Left hindlimb (tissue), 1 donor: Measurements from ENCODE around the gene DHX57.

Experiments used
- DNase-seq: peaks from one replicate; pipeline ENCODE4 v3.0.0-alpha.2; 2018

DHX57 gene, protein sequence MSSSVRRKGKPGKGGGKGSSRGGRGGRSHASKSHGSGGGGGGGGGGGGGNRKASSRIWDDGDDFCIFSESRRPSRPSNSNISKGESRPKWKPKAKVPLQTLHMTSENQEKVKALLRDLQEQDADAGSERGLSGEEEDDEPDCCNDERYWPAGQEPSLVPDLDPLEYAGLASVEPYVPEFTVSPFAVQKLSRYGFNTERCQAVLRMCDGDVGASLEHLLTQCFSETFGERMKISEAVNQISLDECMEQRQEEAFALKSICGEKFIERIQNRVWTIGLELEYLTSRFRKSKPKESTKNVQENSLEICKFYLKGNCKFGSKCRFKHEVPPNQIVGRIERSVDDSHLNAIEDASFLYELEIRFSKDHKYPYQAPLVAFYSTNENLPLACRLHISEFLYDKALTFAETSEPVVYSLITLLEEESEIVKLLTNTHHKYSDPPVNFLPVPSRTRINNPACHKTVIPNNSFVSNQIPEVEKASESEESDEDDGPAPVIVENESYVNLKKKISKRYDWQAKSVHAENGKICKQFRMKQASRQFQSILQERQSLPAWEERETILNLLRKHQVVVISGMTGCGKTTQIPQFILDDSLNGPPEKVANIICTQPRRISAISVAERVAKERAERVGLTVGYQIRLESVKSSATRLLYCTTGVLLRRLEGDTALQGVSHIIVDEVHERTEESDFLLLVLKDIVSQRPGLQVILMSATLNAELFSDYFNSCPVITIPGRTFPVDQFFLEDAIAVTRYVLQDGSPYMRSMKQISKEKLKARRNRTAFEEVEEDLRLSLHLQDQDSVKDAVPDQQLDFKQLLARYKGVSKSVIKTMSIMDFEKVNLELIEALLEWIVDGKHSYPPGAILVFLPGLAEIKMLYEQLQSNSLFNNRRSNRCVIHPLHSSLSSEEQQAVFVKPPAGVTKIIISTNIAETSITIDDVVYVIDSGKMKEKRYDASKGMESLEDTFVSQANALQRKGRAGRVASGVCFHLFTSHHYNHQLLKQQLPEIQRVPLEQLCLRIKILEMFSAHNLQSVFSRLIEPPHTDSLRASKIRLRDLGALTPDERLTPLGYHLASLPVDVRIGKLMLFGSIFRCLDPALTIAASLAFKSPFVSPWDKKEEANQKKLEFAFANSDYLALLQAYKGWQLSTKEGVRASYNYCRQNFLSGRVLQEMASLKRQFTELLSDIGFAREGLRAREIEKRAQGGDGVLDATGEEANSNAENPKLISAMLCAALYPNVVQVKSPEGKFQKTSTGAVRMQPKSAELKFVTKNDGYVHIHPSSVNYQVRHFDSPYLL (N-terminal part only)

DNA sequence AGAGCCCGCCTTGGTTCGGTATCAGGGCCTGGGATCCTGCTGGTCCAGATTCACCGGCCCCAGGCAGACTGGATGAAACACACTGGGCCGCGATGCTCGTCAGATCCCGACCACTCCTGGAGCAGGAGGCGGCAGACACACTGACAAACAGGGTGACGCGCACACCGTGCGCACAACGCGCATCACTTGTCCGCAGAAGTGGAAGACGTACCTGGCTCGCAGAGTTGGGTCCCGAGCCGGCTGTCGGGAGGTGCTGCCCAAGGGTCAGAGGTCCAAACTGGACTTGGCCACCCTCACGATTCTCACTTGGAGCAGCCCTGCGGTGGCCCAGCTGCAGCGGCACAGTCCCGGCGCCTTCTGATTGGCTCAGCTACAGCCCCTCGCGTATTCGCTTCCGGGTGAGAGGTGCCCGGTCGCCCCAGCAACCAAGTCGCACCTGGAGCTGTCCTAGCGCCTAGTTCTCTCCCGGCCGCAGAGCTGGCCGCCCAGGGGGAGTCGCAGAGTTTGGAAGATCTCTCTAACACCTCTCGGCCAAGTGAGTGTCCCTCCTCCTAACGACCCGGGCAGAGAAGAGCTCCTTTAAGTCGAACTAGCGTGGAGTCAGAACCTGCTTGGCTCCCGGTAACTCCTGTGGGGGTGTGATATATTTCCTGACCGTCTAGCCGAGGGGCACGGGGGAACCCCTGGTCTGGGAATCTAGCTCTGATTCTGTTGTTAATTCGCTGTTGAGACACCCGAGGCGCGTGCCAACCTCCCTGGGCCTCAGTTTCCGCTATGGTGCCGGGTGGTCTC is at the start of gene DHX57, which contains the start of gene MORN2:
Gene DHX57 (minus strand): TSS at position 359 of the 792 bp plus-strand sequence. CDS start 7,529 bp downstream, outside the sequence.
Gene MORN2 (plus strand): TSS at position 401 of the 792 bp plus-strand sequence.
- DNase-seq, result peak; percentile 92

DNA sequence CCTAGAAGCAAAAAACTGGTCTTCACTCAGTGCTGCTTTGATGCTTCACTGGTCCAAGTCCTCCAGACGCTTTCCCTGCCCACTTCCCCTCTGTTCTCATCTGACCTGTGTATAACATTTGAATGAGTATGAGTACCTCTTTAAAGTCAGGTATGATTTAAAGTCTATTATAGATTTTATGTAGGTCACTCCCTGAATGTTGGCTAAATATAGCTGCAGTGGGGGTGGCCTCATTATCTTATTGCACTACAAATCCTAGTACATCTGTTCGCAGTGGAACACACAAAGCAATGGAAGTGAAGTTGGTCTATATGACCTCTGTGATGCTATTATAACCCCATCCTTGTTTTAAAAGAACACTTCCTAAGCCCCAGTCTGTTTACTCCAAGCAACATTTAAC is 47.2 kb upstream of the DHX57 start:
- no peak for DNase-seq

DNA sequence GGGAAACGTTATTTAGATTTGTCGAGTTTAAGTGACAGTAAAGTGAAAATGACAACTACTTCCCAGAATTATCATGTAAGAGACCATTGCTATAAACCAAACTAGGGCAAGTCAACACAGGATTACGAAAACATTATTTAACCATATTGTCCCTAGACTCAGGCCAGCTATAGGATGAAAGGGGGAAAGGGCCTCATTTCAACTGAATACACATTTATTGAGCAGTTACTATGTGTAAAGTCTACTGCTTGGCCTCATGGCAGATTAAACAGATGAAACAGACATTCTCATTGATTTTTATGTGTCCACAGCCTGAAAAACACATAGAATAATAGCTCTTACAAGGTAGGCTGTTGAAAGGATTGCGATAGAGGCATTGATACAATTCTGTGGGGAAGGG is 46.7 kb upstream of the DHX57 start:
- DNase-seq, result no peak

DNA sequence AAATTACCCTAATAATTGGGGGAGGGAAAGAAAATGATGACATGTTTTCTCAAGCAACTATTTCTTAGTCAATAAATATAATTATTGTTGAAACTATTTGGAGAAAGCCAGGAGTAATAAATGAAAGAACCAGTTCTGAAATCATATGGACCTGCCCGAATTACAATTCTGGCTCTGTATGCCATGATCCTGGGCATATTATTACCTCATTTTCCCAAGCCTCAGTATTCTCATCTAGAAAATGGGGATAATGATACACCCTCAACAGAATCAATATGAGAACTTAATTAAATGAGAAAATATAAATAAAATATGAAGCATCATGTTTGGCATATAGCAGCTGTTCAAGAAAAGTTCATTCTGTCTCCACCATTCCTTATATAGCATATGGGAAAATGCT is 36.9 kb upstream of the DHX57 start:
- DNase-seq, result no peak

DNA sequence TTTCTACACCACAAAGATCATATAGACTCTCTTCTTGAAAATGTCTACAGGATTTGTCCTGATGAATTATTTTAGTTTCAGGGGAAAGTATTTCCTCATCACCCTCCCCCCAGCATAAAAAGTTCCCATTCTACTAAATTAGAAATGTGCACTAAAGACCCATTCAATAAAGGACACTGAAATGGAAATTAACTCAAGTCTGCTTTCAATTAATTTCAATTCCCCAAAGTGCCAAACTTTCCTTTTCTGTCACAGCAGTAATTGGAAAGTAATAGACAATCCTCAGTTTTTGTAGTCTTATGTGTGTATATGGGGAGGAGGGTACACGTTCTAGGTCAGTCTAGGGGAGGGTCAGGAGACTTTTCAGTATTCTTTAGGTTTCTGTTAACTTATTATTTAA is 35.5 kb upstream of the DHX57 start:
- DNase-seq, result no peak

DNA sequence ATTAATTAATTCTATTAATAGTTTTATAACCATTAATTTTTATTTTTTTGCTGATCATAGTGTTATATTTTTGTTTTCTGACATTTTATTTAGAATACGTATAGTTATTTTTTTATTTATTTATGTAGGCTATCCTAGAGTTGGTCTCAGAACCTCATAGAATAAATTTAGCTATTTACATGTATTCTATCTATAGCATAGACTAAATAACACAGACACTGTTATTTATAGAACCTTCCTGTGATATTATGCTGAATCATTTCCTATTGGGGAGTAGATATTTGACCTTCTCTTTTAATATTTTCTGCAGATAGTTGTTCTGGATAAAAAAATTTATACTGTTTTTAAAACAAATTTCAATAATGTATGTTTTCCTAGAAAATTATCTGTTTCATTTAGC is 34.1 kb upstream of the DHX57 start:
- DNase-seq, result no peak

DNA sequence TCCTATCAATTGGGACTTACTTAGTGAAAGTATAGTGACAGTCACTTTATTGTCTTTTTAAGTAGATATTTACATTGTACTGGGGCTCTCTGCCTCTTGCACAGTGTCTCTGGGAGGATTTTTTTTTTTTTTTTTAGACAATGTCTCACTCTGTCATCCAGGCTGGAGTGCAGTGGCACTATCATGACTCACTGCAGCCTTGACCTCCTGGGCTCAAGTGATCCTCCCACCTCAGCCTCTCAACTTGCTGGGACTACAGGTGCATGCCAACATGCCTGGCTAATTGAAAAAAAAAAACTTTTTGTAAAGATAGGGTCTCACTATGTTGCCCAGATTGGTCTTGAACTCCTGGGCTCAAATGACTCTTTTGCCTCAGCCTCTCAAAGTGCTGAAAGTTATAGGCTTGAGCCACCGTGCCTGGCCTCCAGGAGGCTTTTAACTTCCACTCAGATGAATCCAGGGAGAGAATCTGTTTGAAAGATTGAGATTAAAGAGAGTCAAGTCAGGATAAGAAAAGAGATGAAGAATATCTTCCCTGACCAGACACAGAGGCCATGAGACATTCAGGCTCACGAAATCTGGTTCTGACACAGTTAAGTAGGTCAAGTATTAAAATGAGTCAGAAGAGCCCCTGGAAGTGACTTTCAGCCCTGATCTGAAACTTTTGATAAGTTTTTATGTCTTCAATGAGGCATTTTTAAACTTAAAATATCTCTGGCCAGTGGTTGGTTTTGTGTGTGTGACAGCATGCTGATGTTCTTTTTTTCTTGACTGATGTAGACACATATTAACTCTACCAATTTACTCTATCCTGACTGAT is 32.2 kb upstream of the DHX57 start:
- DNase-seq, result no peak

DNA sequence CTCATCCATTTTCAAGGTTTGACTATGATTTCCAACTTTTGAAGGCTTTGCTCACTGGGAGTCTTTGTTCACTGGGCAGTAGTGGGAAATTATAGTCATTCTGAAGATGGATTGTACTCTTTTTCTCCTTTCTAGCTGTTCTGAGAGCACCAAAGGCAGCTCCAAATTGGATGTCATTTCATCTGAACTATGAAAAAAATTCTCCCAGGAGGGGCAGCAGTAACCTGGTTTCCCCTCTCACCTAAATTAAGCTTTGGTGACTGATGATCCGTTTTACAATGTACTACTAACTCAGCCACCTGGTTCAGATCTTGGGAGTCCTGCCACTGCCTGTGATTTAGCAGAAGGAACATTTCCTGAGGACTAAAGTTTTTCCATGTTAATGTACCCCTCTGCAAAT is 31.5 kb upstream of the DHX57 start:
- DNase-seq, result no peak

DNA sequence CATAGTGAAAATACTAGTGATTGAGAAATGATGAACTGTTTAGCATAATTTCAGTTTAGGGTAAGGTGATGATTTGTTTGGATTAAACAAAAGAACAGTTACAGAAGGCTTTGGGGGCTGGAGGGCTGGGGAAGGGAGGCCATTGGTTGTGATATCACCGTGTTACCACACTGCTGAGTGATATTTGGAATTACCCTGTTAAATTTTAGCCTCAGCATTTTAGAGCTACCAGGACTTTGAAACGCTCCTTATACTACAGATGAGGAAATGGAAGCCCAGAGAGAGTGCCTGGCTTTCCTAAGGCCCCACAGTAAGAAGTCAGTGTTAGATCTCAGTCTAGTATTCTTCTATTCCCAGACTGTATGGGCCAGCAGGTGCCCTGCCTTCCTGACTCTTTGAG is 29.5 kb upstream of the DHX57 start:
- no peak for DNase-seq

DNA sequence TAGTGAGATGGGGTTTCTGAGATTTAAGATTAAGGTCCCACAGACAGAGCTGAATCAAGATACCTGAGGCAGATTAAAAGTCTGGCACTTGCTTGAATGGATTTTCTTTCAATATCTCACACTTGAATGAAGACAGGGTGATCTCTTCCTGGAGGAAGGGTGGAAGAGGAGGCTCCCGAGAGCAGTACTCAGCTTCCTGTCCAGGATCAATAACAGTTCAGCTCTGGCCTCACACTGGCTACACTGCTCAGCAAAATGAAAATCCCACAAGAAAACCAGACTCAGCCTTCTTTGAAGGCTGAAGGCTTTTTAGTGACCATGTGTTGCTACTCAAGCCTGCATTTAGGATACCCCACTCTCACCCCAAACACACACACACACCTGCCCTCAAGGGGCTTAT is 25.0 kb upstream of the DHX57 start:
- DNase-seq, result no peak

DNA sequence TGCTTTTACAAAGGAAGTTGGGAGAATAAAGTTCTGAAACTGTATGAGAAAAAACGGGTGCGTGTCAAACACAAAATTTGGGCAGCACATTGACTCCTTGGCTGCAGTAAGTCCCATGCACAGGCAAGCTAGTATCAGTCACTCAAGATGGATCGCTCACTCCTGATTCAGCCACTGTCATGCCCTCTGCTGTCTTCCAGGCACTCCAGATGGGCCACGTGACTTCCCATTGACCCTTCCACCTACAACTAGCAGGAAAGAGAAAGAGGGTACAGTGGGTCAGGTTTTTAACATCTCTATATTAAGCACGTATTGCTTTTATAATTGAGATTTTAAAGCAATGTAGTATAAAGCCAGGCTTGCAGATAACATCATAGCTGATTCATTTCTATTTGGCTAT is 22.5 kb upstream of the DHX57 start:
- no peak for DNase-seq

DNA sequence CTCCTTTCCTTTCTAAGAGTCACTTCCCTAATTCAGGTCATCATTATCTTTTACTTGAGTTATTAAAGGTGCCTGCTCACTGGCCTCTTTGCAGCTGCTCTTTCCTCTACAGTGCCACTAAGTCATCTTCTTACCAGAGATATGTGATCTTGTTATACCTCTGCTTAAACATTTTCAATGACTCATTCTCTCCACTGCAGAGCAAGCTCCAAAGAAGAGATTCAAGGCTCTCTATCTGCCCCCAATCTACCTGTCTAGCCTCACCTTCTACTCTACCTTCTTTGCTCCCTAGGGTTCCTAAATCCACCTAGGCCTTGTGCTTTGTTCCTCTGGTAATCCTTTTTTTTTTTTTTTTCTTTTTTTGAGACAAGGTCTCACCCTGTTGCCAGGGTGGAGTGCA is 17.1 kb upstream of the DHX57 start:
- DNase-seq, result no peak

DNA sequence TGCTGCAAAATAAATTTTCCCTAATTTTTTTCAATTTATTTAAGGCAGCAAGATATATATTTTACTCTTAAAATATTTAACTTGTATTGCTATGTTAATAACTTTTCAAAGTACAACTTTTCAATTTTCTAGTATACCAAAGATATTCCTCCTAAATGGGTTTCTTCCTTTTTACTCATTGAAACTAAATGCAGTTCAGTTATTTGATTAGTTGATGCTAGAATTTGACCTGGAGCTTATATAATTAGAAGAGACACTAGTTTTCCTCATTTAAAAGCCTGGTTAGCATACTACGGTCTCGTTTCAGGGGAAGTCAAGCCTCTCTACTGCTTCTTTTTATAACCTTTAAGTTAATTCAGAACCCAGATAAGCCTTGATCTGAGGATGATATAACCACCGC is 13.8 kb upstream of the DHX57 start, which contains the start of gene ARHGEF33:
Gene ARHGEF33 (plus strand): TSS at position 301 of the 400 bp plus-strand sequence. CDS start 29,573 bp downstream, outside the sequence.
- DNase-seq, result no peak

DNA sequence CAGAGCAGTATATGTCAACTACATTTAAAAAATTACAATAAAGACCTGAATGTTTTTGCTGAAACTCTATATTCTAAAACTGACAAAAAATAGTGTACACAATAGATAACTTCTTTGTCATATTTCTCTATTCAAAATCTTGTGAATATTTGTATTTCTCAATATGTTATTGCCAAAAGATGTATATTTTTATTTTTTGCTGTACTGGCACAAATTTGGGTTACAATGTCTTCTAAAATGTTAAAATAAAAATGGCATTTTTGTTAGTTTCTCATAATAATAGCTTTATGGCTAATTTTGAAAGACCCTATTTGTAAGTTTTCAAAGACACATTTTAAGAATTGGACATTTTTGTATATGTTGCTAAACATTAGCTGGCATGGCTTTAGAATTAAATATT is 13.3 kb upstream of the DHX57 start:
- DNase-seq, result no peak

DNA sequence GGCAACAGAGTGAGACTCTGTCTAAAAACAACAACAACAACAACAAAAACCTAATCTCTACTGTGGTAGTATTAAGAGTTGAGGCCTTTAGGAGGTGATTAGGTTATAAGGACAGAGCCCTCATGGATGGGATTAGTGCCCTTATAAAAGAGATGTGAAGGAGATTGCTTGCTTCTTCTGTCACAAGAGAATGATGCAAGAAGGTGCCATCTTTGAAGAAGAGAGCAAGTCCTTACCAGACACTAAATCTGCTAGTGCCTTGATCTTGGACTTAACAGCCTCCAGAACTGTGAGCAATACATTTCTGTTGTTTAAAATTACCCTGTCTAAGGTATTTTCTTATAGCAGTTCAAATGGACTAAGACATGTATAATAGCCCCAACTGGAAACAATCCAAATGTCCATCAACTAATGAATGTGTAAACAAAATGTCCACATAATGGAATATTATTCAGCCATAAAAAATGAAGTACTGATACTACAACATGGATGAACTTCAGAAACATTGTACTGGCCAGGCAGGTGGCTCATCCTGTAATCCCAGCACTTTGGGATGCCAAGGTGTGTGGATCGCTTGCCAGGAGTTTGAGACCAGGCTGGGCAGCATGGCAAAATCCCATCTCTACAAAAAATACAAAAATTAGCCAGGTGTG is 12.3 kb upstream of the DHX57 start:
- no peak for DNase-seq

DNA sequence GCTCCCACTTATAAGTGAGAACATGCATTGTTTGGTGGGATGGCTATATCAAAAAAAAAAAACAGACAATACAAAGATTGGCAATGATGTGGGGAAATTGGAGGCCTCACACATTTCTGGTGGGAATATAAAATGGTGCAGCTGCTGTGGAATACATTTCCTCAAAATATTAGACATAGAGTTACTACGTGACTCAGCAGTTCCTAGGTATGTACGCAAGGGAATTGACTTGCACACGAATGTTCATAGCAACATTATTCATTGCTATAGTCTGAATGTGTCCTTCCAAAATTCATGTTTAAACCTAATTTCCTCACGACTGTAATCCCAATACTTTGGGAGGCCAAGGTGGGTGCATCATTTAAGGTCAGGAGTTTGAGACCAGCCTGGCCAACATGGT is 11.6 kb upstream of the DHX57 start:
- no peak for DNase-seq

DNA sequence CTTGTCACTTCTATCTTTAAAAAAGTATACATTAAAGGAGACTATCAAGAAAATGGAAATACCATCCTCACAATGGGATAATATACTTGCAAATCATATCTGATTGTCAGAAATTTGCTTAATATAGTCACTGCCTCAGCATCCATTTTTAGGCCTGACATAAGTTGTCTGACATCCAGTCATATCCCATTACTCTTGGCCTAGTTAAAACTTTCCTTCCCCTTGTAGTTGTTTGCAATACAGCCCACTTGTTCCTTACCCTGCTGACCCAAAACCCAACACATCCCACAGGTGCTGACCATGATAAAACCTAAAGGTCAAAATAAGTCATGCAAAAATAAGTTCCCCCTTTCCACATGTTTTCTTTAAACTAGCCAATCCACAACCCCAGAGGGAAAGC is 10.3 kb upstream of the DHX57 start:
- no peak for DNase-seq

DNA sequence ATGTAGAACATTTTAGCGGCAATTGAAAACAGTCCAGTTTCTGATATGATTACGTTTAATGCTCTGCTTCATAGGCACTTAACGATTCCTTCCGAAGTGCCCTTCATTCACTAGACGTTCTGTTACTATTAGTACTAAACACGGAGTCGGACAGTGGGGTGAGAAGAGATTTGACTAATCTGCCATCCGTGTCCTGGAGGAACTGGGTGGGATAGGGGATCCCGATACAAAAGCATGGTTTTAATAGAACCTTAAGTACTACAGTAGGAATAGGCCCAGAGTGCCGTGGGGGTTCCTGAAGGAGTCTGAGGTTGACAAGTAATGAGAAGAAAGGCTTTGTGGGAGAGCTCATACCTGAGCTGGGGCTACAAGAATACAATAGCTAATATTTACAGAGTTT is 673 bp upstream of the DHX57 start:
- no peak for DNase-seq

DNA sequence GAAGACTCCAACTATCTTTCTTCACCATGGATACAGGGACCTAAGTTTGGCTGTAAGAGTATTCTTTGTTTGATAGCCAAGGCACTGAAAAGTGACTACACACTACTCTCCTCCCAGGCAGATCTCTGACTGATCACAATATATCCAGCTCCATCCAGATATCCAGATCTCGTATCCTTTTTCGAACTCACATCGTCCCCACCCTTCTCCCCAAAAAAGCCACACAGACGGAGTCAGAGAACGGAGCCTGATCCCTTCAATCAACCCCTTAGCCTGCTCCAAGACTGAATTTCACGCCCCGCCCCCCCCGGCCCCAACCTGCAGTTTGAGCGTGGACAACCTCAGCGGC is 533 bp downstream of the DHX57 start:
- DNase-seq, result no peak

DNA sequence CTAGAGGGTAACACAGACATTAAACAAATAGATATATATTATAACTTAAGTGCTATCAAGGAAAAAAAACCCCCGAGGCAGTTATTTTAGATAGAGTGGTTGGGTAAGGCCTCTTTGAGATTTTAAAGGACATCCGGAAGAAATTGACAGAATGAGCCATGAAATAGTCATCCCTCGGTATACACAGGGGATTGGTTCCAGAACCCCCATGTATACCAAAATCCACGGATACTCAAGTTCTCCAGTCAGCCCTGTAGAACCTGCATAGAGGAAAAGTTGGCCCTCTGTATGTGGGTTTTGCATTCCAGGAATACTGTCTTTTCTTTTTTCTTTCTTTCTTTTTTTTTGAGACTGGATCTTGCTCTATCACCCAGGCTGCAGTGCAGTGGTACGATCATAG is 2.0 kb downstream of the DHX57 start:
- no peak for DNase-seq

DNA sequence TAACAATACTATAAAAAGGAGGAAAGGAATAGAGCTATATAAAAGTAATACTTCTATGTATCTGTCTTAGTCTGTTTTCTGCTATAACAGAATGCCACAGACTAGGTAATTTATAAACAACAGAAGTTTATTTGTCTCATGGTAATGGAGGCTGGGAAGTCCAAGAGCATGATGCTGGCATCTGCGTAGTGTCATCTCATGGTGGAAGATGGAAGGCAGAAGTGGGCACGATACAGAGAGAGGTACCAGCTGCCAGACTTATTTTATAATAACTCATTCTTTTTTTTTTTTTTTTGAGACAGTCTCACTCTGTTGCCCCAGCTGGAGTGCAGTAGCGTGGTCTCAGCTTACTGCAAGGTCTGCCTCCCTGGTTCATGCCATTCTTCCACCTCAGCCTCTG is 4.3 kb downstream of the DHX57 start:
- DNase-seq, result no peak
